Thoracic aorta (tissue), 2 donors: ENCODE results near the gene AK9. TPM values are rescaled to one million over a fixed set of nuclear protein-coding genes. Genes with fewer than 3 reads are reported as not detected.
"Not testable (repeated sequence)": the region's sequence is repeated elsewhere in the genome, so short reads cannot be mapped to it uniquely, and the experiment has no call there.

Experiments used
- ATAC-seq: fragments of 150-250 bp; one replicate; pipeline ENCODE4 v1.8.0; 2017; ENCODE audit warnings: low read depth; ENCODE audit not compliant: insufficient number of reproducible peaks, low FRiP score
- DNase-seq: peaks from one replicate; pipeline ENCODE4 v3.0.0-alpha.2; 2020; ENCODE audit warnings: low spot score
- H3K27ac ChIP-seq, 2 donors: fragments of 200-600 bp; sonication (generic); 1 replicate in 1 of 2; 2 replicates in 1 of 2; pipeline ENCODE4 v1.5.1; 2016; ENCODE audit warnings: mild to moderate bottlenecking in 2 of 2, moderate library complexity in 2 of 2
- H3K27me3 ChIP-seq: fragments of 200-600 bp; sonication (generic); replicated peaks from 2 replicates; pipeline ENCODE4 v1.6.0; 2016; ENCODE audit warnings: mild to moderate bottlenecking; ENCODE audit not compliant: insufficient read depth
- H3K36me3 ChIP-seq: fragments of 200-600 bp; sonication (generic); one replicate; pipeline ENCODE4 v1.5.1; 2016
- H3K4me1 ChIP-seq, 2 donors: fragments of 200-600 bp; sonication (generic); 1 replicate in 1 of 2; 2 replicates in 1 of 2; pipeline versions ENCODE4 v1.5.1 to v1.6.0; 2016; ENCODE audit warnings: low read depth in 2 of 2, mild to moderate bottlenecking in 1 of 2; ENCODE audit not compliant: control insufficient read depth in 1 of 2
- H3K4me3 ChIP-seq: fragments of 200-600 bp; sonication (generic); 2 replicates; pipeline ENCODE4 v1.5.1; 2016; ENCODE audit warnings: mild to moderate bottlenecking
- H3K9me3 ChIP-seq: fragments of 200-600 bp; sonication (generic); 2 replicates; pipeline ENCODE4 v1.5.1; 2016
- CTCF ChIP-seq: fragments of 200-600 bp; sonication (generic); IDR thresholded peaks from one replicate; pipeline ENCODE4 v1.5.1; 2019; ENCODE audit warnings: antibody characterized with exemption
- total RNA-seq, 2 donors: library from RNA; depleted of rRNA; stranded (reverse); fragments of >200 nt; gene quantifications; one replicate each; pipeline versions ENCODE4 v1.1.0 to v1.2.3, GENCODE V29; 2016

The AK9 gene
- total RNA-seq, 2 donors from 2014 or later = 12.5 to 12.8 TPM

GRCh38 chr6:109687271-109687761, 3.7 kb downstream of the AK9 start:
- no peak for TF ChIP-seq CTCF
- no peak for DNase-seq
- Histone ChIP-seq H3K4me3 (no peak overlapping the region), H3K36me3 (no peaks in the 10 kb centered on the region), H3K9me3 (no peaks in the 10 kb centered on the region), H3K27me3 (no peaks in the 10 kb centered on the region), H3K27ac (peak overlapping the region in 1 of 2 donors; percentile 10), H3K4me1 (peaks cover 4 to 17% of the 10 kb centered on the region in 2 donors)
- ATAC-seq = no peak

GRCh38 chr6:109686566-109687265, 4.3 kb downstream of the AK9 start:
- Histone ChIP-seq H3K27me3 (no peaks in the 10 kb centered on the region), H3K4me1 (peaks cover 0 to 11% of the 10 kb centered on the region in 2 donors), H3K4me3 (no peak overlapping the region), H3K27ac (peak overlapping the region in 1 of 2 donors; percentile 10), H3K9me3 (no peaks in the 10 kb centered on the region), H3K36me3 (no peaks in the 10 kb centered on the region)
- ATAC-seq = no peak
- no peak for TF ChIP-seq CTCF
- DNase-seq = no peak

- not testable (repeated sequence) for H3K4me1 ChIP-seq, H3K27ac ChIP-seq, H3K36me3 ChIP-seq, H3K4me3 ChIP-seq, ATAC-seq, DNase-seq, H3K27me3 ChIP-seq, H3K9me3 ChIP-seq
These were observed 12.1 kb downstream of the AK9 start for GRCh38 chr6:109678661-109679505.

- no peaks in the 10 kb centered on the region for H3K9me3 ChIP-seq
- H3K4me1 ChIP-seq = no peaks in the 10 kb centered on the region
- TF ChIP-seq CTCF = no peak
- H3K27ac ChIP-seq = no peak overlapping the region
- no peak for ATAC-seq
- no peak overlapping the region for H3K4me3 ChIP-seq
- H3K36me3 ChIP-seq = no peaks in the 10 kb centered on the region
- no peaks in the 10 kb centered on the region for H3K27me3 ChIP-seq
- no peak for DNase-seq
These were observed 12.8 kb downstream of the AK9 start for GRCh38 chr6:109678240-109678639.

DNA sequence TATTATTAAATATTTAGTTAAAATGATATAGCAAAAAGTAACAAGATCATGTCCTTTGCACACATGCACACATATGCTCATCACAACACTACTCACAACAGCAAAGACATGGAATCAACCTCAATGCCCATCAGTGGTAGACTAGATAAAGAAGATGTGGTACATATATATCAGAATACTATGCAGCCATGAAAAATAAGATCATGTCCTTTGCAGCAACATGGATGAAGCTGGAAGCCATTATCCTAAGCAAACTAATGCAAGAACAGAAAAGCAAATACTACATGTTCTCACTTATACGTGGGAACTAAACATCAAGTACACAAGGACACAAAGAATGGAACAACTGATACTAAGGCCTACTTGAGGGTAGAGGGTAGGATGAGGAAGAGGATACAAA, 14.3 kb downstream of the AK9 start:
- Histone ChIP-seq H3K9me3 (no peaks in the 10 kb centered on the region), H3K27ac (no peak overlapping the region), H3K27me3 (no peaks in the 10 kb centered on the region), H3K36me3 (no peaks in the 10 kb centered on the region), H3K4me1 (no peaks in the 10 kb centered on the region), H3K4me3 (no peak overlapping the region)
- no peak for TF ChIP-seq CTCF
- DNase-seq (no peak), ATAC-seq (no peak)
